Measurements from ENCODE around the gene PSMB5.

- TF ChIP-seq CTCF (IDR thresholded peaks at IDR 0.05; ENCODE audit: low read depth, low read length) (no peak), EZH2phosphoT487 (IDR thresholded peaks at IDR 0.05; ENCODE audit: low read depth) (no peak)
Measured at GRCh38 chr14:23044840-23045239, 10.1 kb upstream of the PSMB5 start.
